Epithelial cell of esophagus (primary cell): ENCODE results near the gene CEP70.
"Not testable (repeated sequence)": the region's sequence is repeated elsewhere in the genome, so short reads cannot be mapped to it uniquely, and the experiment has no call there.

Source experiments
- DNase-seq: peaks from one replicate; pipeline ENCODE4 v3.0.0; 2010; ENCODE audit warnings: low read depth
- H3K4me3 ChIP-seq: 2 replicates; pipeline ENCODE4 v1.5.1; 2011; ENCODE audit warnings: mild to moderate bottlenecking, low read length, control low read depth
- CTCF ChIP-seq: IDR thresholded peaks from 2 replicates; pipeline ENCODE4 v1.5.1; 2011; ENCODE audit warnings: low read depth, mild to moderate bottlenecking, low read length, control low read depth, inconsistent platforms; ENCODE audit not compliant: insufficient read depth; ENCODE audit errors: missing control alignments

CEP70 gene

GRCh38 chr3:138624518-138624917, 30.5 kb upstream of the CEP70 start:
- no peak for DNase-seq
- no peak overlapping the region for H3K4me3 ChIP-seq
- TF ChIP-seq CTCF = no peak

DNA sequence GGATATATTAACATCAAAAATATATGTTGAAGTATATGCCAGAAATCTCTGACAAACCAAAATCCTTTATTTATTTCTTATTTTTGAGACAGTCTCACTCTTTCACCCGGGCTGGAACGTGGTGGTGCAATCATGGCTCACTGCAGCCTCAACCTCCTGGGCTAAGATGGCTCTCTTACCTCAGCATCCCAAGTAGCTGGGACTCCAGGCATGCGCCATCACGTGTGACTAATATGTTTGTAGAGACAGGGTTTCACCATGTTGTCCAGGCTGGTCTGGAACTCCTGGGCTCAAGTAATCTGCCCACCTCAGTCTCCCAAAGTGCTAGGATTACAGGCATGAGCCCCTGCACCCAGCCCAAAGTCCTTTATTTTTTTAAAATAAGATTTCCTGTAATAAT, 26.4 kb upstream of the CEP70 start:
- peak; percentile 44 for DNase-seq
- TF ChIP-seq CTCF = no peak
- no peak overlapping the region for H3K4me3 ChIP-seq

- TF ChIP-seq CTCF = no peak
- DNase-seq = no peak
- H3K4me3 ChIP-seq = no peak overlapping the region
Observed at GRCh38 chr3:138615462-138615861, 21.4 kb upstream of the CEP70 start.

DNA sequence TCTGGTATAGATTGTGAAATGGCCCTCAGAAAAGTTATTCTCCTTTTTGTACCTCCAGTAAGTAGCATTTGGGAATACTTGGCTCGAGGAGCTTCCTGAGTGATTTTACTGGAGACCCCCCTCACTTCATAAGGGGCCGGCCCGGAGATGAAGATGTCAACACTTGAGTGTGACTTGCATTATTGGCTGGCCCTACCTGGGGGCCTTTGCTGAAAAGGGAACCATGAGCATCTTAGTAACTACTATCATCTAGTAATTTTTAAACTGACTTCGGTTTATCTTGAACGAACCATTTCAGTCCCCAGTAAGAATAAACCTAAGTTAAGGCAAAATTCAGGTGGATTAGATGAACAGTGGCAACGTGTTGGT, 15.8 kb upstream of the CEP70 start:
- TF ChIP-seq CTCF = no peak
- H3K4me3 ChIP-seq = no peak overlapping the region
- no peak for DNase-seq

DNA sequence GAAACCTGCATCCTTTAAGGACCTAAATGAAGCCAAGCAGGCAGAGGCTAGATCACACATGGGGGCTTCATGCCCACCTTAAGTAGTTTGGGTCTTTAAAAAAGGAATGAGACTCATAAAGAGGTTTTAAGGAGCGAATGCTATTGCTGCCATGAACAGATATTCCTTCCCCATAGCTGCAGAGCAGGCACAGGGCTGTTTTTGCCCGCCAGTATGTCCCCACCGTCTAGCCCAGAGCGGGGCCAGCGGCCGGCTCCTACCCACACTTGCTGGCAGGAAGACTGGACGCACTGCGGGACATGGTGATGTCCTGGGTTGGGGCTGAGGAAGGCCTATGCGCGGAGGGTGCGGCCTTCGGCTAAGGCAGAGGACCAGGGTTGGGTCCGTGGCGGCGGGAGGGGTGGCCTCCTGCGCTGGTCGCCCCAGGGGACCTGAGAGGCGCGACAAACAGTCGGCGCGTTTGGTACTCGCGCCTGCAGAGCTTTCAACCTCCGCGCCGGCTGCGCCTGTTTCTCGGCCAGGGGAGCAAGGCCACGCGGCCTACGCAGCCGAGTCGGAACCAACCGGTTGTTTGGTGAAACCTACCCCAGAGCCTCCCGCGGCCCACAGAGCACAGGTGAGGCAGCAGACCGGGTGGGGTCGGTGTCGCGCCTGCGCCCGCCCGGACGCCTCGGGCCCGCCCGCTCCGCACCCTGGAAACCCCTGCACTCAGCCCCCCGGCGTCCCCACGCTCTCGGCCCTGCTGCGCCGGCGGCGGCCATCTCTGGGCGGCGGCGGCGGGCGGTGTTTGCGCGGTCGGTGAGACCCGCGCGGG, 14.5 kb upstream of the CEP70 start, which contains the start of gene FAIM:
Gene FAIM (plus strand): TSS at position 450 of the 814 bp plus-strand sequence. CDS start 10,956 bp downstream, outside the sequence.
- peak; percentile 54 for DNase-seq
- TF ChIP-seq CTCF = no peak
- peak within 1 kb of the TSS; percentile 60 for H3K4me3 ChIP-seq

- not testable (repeated sequence) for DNase-seq
Observed at GRCh38 chr3:138604106-138604595, 10.1 kb upstream of the CEP70 start.

DNA sequence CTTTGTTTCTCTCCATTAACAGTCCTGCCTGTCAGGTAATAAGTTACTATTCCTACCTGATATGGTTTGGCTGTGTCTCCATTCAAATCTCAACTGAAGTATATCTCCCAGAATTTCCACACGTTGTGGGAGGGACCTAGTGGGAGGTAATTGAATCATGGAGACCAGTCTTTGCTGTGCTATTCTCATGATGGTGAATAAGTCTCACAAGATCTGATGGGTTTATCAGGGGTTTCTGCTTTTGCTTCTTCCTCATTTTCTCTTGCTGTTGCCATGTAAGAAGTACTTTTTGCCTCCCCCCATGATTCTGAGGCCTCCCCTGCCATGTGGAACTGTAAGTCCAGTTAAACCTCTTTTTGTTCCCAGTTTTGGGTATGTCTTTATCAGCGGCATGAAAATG, 7.6 kb upstream of the CEP70 start:
- not testable (repeated sequence) for H3K4me3 ChIP-seq, DNase-seq

More at GRCh38 chr3:138604106-138604595, 10.1 kb upstream of the CEP70 start:
- H3K4me3 ChIP-seq = not testable (repeated sequence)

- no peak for TF ChIP-seq CTCF
- DNase-seq = no peak
- no peak overlapping the region for H3K4me3 ChIP-seq
Observed at GRCh38 chr3:138600100-138600745, 6.2 kb upstream of the CEP70 start.
